Keratinocyte (primary cell): ENCODE results near the gene DOK6. TPM values are rescaled to one million over a fixed set of nuclear protein-coding genes. Genes with fewer than 3 reads are reported as not detected.

Experiments used
- DNase-seq: peaks from one replicate; pipeline ENCODE4 v3.0.0-alpha.2; 2011; ENCODE audit warnings: low read depth, missing footprints, low spot score
- FAIRE-seq: peaks from 2 replicates; lab custom pipeline; 2011; peaks lifted over from hg19 to GRCh38; lab: Jason Lieb, UNC
- H2AFZ ChIP-seq: 2 replicates; pipeline ENCODE4 v1.6.0; 2012; ENCODE audit warnings: low read length, control low read depth, inconsistent platforms; ENCODE audit not compliant: control insufficient read depth
- H3K27ac ChIP-seq: 2 replicates; pipeline ENCODE4 v1.5.1; 2011; ENCODE audit warnings: low read length; ENCODE audit not compliant: control insufficient read depth, insufficient read depth
- H3K27me3 ChIP-seq: 3 replicates; pipeline ENCODE4 v1.6.0; 2011; ENCODE audit warnings: low read length; ENCODE audit not compliant: control insufficient read depth, insufficient read depth; ENCODE audit errors: extremely low read depth
- H3K36me3 ChIP-seq, 2 experiments: 2 replicates in 1 of 2; 3 replicates in 1 of 2; pipeline ENCODE4 v1.5.1; 2011; ENCODE audit warnings: low read length in 2 of 2, mild to moderate bottlenecking in 1 of 2; ENCODE audit not compliant: control insufficient read depth in 2 of 2, insufficient read depth in 2 of 2; ENCODE audit errors: extremely low read depth in 1 of 2
- H3K4me1 ChIP-seq: 3 replicates; pipeline ENCODE4 v1.5.1; 2011; ENCODE audit warnings: low read length; ENCODE audit not compliant: control insufficient read depth, insufficient read depth; ENCODE audit errors: extremely low read depth
- H3K4me2 ChIP-seq: 3 replicates; pipeline ENCODE4 v1.6.0; 2011; ENCODE audit warnings: low read depth, low read length; ENCODE audit not compliant: control insufficient read depth, insufficient read depth; ENCODE audit errors: extremely low read depth
- H3K4me3 ChIP-seq, 3 experiments: fragments of 200-600 bp in 1 of 3; sonication (generic) in 1 of 3; 2 replicates in 2 of 3; 3 replicates in 1 of 3; pipeline ENCODE4 v1.5.1; 2011 to 2016; ENCODE audit warnings: low read length in 3 of 3, mild to moderate bottlenecking in 3 of 3, control low read depth in 2 of 3, inconsistent platforms in 1 of 3, low read depth in 1 of 3, mixed read lengths in 1 of 3, mixed run types in 1 of 3, moderate library complexity in 1 of 3; ENCODE audit not compliant: control insufficient read depth in 2 of 3, insufficient read depth in 2 of 3; ENCODE audit errors: extremely low read depth in 1 of 3
- H3K79me2 ChIP-seq: 2 replicates; pipeline ENCODE4 v1.6.0; 2012; ENCODE audit warnings: low read length; ENCODE audit not compliant: control insufficient read depth, insufficient read depth
- H3K9ac ChIP-seq: 3 replicates; pipeline ENCODE4 v1.6.0; 2011; ENCODE audit warnings: low read length; ENCODE audit not compliant: control insufficient read depth, insufficient read depth; ENCODE audit errors: extremely low read depth
- H3K9me1 ChIP-seq: 3 replicates; pipeline ENCODE4 v1.6.0; 2011; ENCODE audit warnings: low read length; ENCODE audit not compliant: control insufficient read depth, insufficient read depth; ENCODE audit errors: extremely low read depth
- H3K9me3 ChIP-seq: 2 replicates; pipeline ENCODE4 v1.5.1; 2012; ENCODE audit warnings: low read depth, low read length; ENCODE audit not compliant: control insufficient read depth
- H4K20me1 ChIP-seq: 3 replicates; pipeline ENCODE4 v1.6.0; 2011; ENCODE audit warnings: low read length; ENCODE audit not compliant: control insufficient read depth, insufficient read depth; ENCODE audit errors: extremely low read depth
- EZH2 ChIP-seq: IDR thresholded peaks from one replicate; pipeline ENCODE4 v1.6.1; 2012; ENCODE audit warnings: inconsistent platforms, mild to moderate bottlenecking, low read length, moderate library complexity
- dilution Hi-C: fragments of 300-500 bp; cut with MboI; formaldehyde crosslinking; loops from one replicate; pipeline ENCODE4 v1.7.0; 2020; ENCODE audit warnings: low sequenced_read_pairs; ENCODE audit not compliant: extremely low pct_ligation_motif_present
- polyA plus RNA-seq, 5 experiments: library from polyadenylated mRNA; depleted of rRNA in 3 of 5; stranded (reverse) in 3 of 5; stranded (forward) in 1 of 5; unstranded in 1 of 5; fragments of >200 nt; gene quantifications; 1 replicate in 1 of 5; 2 replicates in 3 of 5; 3 replicates in 1 of 5; pipeline versions ENCODE4 v1.2.1 to v1.2.3, GENCODE V29; 2011 to 2012; ENCODE audit warnings: missing spikeins in 2 of 5, low read depth in 1 of 5, low replicate concordance in 1 of 5
- TF ChIP-seq, protein P1 (sequence below), 3 experiments: IDR thresholded peaks in 1 of 3; conservative IDR thresholded peaks in 1 of 3; optimal IDR thresholded peaks in 1 of 3; 2 replicates in 2 of 3; 3 replicates in 1 of 3; pipeline versions ENCODE3 to v1.5.1; 2011; ENCODE audit warnings: low read length in 3 of 3, mild to moderate bottlenecking in 3 of 3, moderate library complexity in 2 of 3, control low read depth in 1 of 3, inconsistent platforms in 1 of 3; ENCODE audit not compliant: insufficient read depth in 2 of 3; ENCODE audit errors: extremely low read depth in 1 of 3

The DOK6 gene
- polyA plus RNA-seq, 1 donor (not counting 4 experiments of a cell fraction or from before 2014, with no cell fraction given) = not detected

GRCh38 chr18:69887256-69887655 lies 486.6 kb downstream of the DOK6 start:
- Histone ChIP-seq H3K9ac (no peak overlapping the region), H3K4me2 (no peak overlapping the region), H3K4me3 (no peak overlapping the region), H2AFZ (no peak overlapping the region), H3K9me3 (no peaks in the 10 kb centered on the region), H3K27me3 (no peaks in the 10 kb centered on the region), H3K9me1 (no peaks in the 10 kb centered on the region), H3K36me3 (peaks cover 0 to 3% of the 10 kb centered on the region in 2 experiments), H3K27ac (no peak overlapping the region), H3K79me2 (no peaks in the 10 kb centered on the region), H4K20me1 (no peaks in the 10 kb centered on the region), H3K4me1 (no peaks in the 10 kb centered on the region)
- DNase-seq (no peak), FAIRE-seq (no peak)
- TF ChIP-seq, protein P1, sequence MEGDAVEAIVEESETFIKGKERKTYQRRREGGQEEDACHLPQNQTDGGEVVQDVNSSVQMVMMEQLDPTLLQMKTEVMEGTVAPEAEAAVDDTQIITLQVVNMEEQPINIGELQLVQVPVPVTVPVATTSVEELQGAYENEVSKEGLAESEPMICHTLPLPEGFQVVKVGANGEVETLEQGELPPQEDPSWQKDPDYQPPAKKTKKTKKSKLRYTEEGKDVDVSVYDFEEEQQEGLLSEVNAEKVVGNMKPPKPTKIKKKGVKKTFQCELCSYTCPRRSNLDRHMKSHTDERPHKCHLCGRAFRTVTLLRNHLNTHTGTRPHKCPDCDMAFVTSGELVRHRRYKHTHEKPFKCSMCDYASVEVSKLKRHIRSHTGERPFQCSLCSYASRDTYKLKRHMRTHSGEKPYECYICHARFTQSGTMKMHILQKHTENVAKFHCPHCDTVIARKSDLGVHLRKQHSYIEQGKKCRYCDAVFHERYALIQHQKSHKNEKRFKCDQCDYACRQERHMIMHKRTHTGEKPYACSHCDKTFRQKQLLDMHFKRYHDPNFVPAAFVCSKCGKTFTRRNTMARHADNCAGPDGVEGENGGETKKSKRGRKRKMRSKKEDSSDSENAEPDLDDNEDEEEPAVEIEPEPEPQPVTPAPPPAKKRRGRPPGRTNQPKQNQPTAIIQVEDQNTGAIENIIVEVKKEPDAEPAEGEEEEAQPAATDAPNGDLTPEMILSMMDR (optimal IDR thresholded peaks at IDR 0.05 in 1 of 3, IDR thresholded peaks at IDR 0.05 in 1 of 3, conservative IDR thresholded peaks at IDR 0.05 in 1 of 3; ENCODE audit: extremely low read depth in 1 of 3, insufficient read depth in 2 of 3, low read length in 3 of 3) = no peak
- dilution Hi-C loops = no loop called here

DNA sequence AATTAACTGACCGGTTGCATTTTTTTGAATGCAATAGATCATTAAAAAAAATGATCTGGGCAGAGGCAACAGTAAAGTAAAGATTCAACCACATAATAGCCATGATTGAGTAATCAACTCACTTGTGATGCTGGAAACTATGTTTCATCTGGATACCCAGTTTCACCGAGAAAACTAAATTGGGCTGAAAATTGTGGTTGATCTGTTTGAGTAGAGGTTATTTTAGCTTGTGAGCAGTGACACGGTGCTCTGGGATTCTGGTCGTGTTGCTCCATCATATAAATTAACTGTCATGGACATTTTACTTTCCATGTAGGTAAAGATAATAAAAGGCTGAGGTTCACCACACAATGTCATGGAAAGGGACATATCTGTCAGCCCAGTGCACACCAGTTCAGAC lies 488.3 kb downstream of the DOK6 start:
- H3K79me2 ChIP-seq = no peaks in the 10 kb centered on the region
- peaks cover 0 to 3% of the 10 kb centered on the region in 2 experiments for H3K36me3 ChIP-seq
- no peak for DNase-seq
- H3K9me3 ChIP-seq = no peaks in the 10 kb centered on the region
- no peak for TF ChIP-seq EZH2
- TF ChIP-seq, protein P1 (optimal IDR thresholded peaks at IDR 0.05 in 1 of 3, IDR thresholded peaks at IDR 0.05 in 1 of 3, conservative IDR thresholded peaks at IDR 0.05 in 1 of 3; ENCODE audit: extremely low read depth in 1 of 3, insufficient read depth in 2 of 3, low read length in 3 of 3) = no peak
- dilution Hi-C loops = no loop called here
- H3K4me1 ChIP-seq = no peaks in the 10 kb centered on the region
- H2AFZ ChIP-seq = no peak overlapping the region
- H3K27me3 ChIP-seq = no peaks in the 10 kb centered on the region
- no peak overlapping the region for H3K9ac ChIP-seq
- H3K4me3 ChIP-seq = no peak overlapping the region
- no peak overlapping the region for H3K27ac ChIP-seq
- no peak overlapping the region for H3K4me2 ChIP-seq
- H3K9me1 ChIP-seq = no peaks in the 10 kb centered on the region
- FAIRE-seq = no peak
- H4K20me1 ChIP-seq = no peaks in the 10 kb centered on the region
